ENCODE data around the gene REXO5.

Gene REXO5

GRCh38 chr16:20847550-20847949, 41.2 kb downstream of the REXO5 start:
- Histone ChIP-seq H3K4me3 (ENCODE audit: low read length) (no peak overlapping the region), H3K27me3 (ENCODE audit: control insufficient read depth, insufficient read depth, low read length) (no peaks in the 10 kb centered on the region), H3K9me3 (ENCODE audit: control insufficient read depth, insufficient read depth, low read length) (no peaks in the 10 kb centered on the region), H3K36me3 (ENCODE audit: control insufficient read depth, insufficient read depth, low read length) (no peaks in the 10 kb centered on the region; the same call in 1 of the 2 replicates), H3K4me1 (ENCODE audit: control insufficient read depth, insufficient read depth, low read length) (no peaks in the 10 kb centered on the region), H3K27ac (ENCODE audit: low read length) (no peak overlapping the region)
- WGBS (ENCODE audit: insufficient coverage, insufficient read length) = no CpG with 5 or more reads among the region's 2 CpGs
- no peak for DNase-seq (ENCODE audit: low read depth, low spot score)

DNA sequence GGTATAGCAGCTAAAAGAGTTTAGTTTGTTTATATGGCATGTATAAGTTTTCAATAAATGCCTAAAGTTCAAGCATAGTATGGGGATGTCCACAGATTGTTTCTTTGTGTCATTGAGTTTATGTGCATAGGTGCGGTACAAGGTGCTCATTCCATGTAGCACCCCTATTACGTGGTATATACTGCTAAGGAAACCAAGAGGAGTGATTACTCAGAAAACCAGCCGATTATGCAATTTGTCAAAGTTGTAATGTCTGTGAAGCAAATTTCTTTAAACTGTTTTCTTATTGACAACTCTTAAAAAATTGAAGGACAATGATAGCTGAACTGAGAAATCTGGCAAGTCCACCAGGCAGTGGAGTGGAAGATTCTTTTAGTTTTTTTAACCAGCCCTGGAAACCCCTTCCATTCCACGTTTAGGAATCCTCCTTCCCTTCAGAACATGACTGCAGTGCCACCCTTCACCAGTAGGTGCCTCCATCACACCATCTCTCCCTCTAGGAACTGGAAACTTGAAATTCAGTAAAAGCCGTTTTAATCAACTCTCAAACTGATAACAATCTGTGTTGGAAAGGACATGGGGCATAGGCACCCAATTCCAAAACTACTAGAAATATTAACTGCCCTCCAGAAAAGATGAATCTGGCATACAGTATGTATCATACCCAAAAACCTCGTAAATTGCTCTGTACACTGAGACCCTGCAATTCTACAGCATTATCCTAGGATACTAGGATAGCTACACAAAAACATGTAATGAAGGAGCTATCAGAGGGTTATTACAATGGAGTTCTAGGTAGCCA, 43.5 kb downstream of the REXO5 start:
- Histone ChIP-seq H3K27me3 (ENCODE audit: control insufficient read depth, insufficient read depth, low read length) (no peaks in the 10 kb centered on the region), H3K4me3 (ENCODE audit: low read length) (no peak overlapping the region), H3K27ac (ENCODE audit: low read length) (no peak overlapping the region), H3K9me3 (ENCODE audit: control insufficient read depth, insufficient read depth, low read length) (no peaks in the 10 kb centered on the region), H3K4me1 (ENCODE audit: control insufficient read depth, insufficient read depth, low read length) (no peaks in the 10 kb centered on the region), H3K36me3 (ENCODE audit: control insufficient read depth, insufficient read depth, low read length) (no peaks in the 10 kb centered on the region; the same call in 1 of the 2 replicates)
- WGBS (ENCODE audit: insufficient coverage, insufficient read length) = no CpG with 5 or more reads among the region's 6 CpGs
- peak; percentile 45 for DNase-seq (ENCODE audit: low read depth, low spot score)

DNA sequence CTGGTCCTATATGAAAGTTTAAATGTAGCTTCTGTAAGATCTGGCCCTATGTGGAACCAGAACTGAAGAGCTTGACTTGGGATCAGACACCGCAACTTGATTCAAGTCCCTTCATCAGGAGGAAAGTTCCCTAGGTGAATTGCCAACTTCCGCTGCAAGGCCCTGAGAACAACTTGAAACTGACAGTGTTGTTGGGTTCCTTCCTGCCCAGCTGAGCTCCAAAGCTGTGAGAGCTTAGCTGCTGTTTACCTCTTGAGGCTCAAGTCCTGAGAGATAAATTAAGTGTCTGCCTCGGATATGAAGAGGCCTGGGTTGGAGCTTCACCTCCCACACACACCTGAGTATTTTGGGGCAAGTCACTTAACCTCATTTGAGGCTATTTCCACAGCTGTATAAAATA, 44.7 kb downstream of the REXO5 start:
- H3K27ac ChIP-seq (ENCODE audit: low read length) = no peak overlapping the region
- no peaks in the 10 kb centered on the region for H3K27me3 ChIP-seq (ENCODE audit: control insufficient read depth, insufficient read depth, low read length)
- H3K4me1 ChIP-seq (ENCODE audit: control insufficient read depth, insufficient read depth, low read length) = no peaks in the 10 kb centered on the region
- H3K36me3 ChIP-seq (ENCODE audit: control insufficient read depth, insufficient read depth, low read length) = no peaks in the 10 kb centered on the region; the same call in 1 of the 2 replicates
- no peak overlapping the region for H3K4me3 ChIP-seq (ENCODE audit: low read length)
- no peaks in the 10 kb centered on the region for H3K9me3 ChIP-seq (ENCODE audit: control insufficient read depth, insufficient read depth, low read length)
- WGBS (ENCODE audit: insufficient coverage, insufficient read length) = no CpG with 5 or more reads among the region's 3 CpGs
- DNase-seq (ENCODE audit: low read depth, low spot score) = no peak

- H3K4me3 ChIP-seq (ENCODE audit: low read length) = no peak overlapping the region
- WGBS (ENCODE audit: insufficient coverage, insufficient read length) = no CpG with 5 or more reads among the region's 2 CpGs
- DNase-seq (ENCODE audit: low read depth, low spot score) = no peak
- H3K36me3 ChIP-seq (ENCODE audit: control insufficient read depth, insufficient read depth, low read length) = no peaks in the 10 kb centered on the region
- H3K27me3 ChIP-seq (ENCODE audit: control insufficient read depth, insufficient read depth, low read length) = no peaks in the 10 kb centered on the region
- no peak overlapping the region for H3K27ac ChIP-seq (ENCODE audit: low read length)
- no peaks in the 10 kb centered on the region for H3K9me3 ChIP-seq (ENCODE audit: control insufficient read depth, insufficient read depth, low read length)
- H3K4me1 ChIP-seq (ENCODE audit: control insufficient read depth, insufficient read depth, low read length) = no peaks in the 10 kb centered on the region
Observed at GRCh38 chr16:20851601-20852000, 45.3 kb downstream of the REXO5 start.

DNA sequence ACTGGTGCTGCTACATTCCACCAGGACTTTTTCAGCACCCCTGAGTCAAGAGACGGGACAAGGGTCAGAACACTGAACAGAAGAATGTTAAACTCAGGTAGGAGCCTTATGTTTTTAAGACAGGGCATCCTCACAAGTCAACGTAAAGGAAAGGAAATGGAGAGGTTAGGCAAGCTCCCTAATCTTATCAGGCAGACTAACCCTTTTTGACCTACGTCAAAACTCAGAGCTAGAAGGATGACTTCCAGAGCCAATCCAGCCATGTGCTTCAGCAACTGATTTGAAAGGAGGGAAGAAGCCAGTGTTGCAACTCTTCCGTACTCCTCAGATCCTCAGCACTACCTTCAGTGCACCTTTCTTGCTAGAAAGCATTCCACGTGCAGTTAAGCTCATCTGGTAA, 46.8 kb downstream of the REXO5 start:
- H3K4me1 ChIP-seq (ENCODE audit: control insufficient read depth, insufficient read depth, low read length) = no peaks in the 10 kb centered on the region
- no peak overlapping the region for H3K27ac ChIP-seq (ENCODE audit: low read length)
- H3K36me3 ChIP-seq (ENCODE audit: control insufficient read depth, insufficient read depth, low read length) = no peaks in the 10 kb centered on the region
- WGBS (ENCODE audit: insufficient coverage, insufficient read length) = no CpG with 5 or more reads among the region's 5 CpGs
- DNase-seq (ENCODE audit: low read depth, low spot score) = no peak
- no peak overlapping the region for H3K4me3 ChIP-seq (ENCODE audit: low read length)
- no peaks in the 10 kb centered on the region for H3K27me3 ChIP-seq (ENCODE audit: control insufficient read depth, insufficient read depth, low read length)
- H3K9me3 ChIP-seq (ENCODE audit: control insufficient read depth, insufficient read depth, low read length) = no peaks in the 10 kb centered on the region

- WGBS (ENCODE audit: insufficient coverage, insufficient read length) = no CpG with 5 or more reads among the region's 3 CpGs
- Histone ChIP-seq H3K4me1 (ENCODE audit: control insufficient read depth, insufficient read depth, low read length) (no peaks in the 10 kb centered on the region), H3K4me3 (ENCODE audit: low read length) (no peak overlapping the region), H3K9me3 (ENCODE audit: control insufficient read depth, insufficient read depth, low read length) (no peaks in the 10 kb centered on the region), H3K36me3 (ENCODE audit: control insufficient read depth, insufficient read depth, low read length) (no peaks in the 10 kb centered on the region), H3K27me3 (ENCODE audit: control insufficient read depth, insufficient read depth, low read length) (no peaks in the 10 kb centered on the region), H3K27ac (ENCODE audit: low read length) (no peak overlapping the region)
- no peak for DNase-seq (ENCODE audit: low read depth, low spot score)
Observed at GRCh38 chr16:20853981-20854620, 47.8 kb downstream of the REXO5 start.

- Histone ChIP-seq H3K27me3 (ENCODE audit: control insufficient read depth, insufficient read depth, low read length) (no peaks in the 10 kb centered on the region), H3K36me3 (ENCODE audit: control insufficient read depth, insufficient read depth, low read length) (no peaks in the 10 kb centered on the region), H3K9me3 (ENCODE audit: control insufficient read depth, insufficient read depth, low read length) (no peaks in the 10 kb centered on the region), H3K4me3 (ENCODE audit: low read length) (no peak overlapping the region), H3K4me1 (ENCODE audit: control insufficient read depth, insufficient read depth, low read length) (no peaks in the 10 kb centered on the region), H3K27ac (ENCODE audit: low read length) (no peak overlapping the region)
- no CpG with 5 or more reads among the region's 2 CpGs for WGBS (ENCODE audit: insufficient coverage, insufficient read length)
- no peak for DNase-seq (ENCODE audit: low read depth, low spot score)
Observed at GRCh38 chr16:20854963-20855362, 48.6 kb downstream of the REXO5 start.

DNA sequence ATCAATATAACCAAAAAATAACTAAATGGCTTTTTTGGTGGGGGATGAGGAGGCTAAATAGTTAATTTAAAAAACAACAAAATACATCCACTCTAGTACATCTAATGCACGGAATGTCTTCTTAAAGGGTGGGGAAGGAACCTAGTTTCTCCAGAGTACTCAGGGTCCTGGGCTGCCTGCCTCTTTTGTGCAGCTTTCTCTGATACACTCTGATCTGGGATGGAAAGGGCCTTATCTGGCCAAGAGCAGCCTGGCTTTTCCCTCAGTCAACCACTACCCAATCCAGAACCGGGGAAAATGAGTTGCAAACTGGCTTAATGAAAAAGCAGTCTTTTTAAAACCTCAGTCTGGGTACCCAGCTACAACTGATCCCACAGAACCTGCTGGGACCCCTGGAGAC, 51.0 kb downstream of the REXO5 start:
- no peaks in the 10 kb centered on the region for H3K27me3 ChIP-seq (ENCODE audit: control insufficient read depth, insufficient read depth, low read length)
- H3K9me3 ChIP-seq (ENCODE audit: control insufficient read depth, insufficient read depth, low read length) = no peaks in the 10 kb centered on the region
- H3K36me3 ChIP-seq (ENCODE audit: control insufficient read depth, insufficient read depth, low read length) = no peaks in the 10 kb centered on the region
- WGBS (ENCODE audit: insufficient coverage, insufficient read length) = no CpG with 5 or more reads among the region's 2 CpGs
- H3K4me3 ChIP-seq (ENCODE audit: low read length) = no peak overlapping the region
- no peak for DNase-seq (ENCODE audit: low read depth, low spot score)
- no peak overlapping the region for H3K27ac ChIP-seq (ENCODE audit: low read length)
- H3K4me1 ChIP-seq (ENCODE audit: control insufficient read depth, insufficient read depth, low read length) = no peaks in the 10 kb centered on the region

DNA sequence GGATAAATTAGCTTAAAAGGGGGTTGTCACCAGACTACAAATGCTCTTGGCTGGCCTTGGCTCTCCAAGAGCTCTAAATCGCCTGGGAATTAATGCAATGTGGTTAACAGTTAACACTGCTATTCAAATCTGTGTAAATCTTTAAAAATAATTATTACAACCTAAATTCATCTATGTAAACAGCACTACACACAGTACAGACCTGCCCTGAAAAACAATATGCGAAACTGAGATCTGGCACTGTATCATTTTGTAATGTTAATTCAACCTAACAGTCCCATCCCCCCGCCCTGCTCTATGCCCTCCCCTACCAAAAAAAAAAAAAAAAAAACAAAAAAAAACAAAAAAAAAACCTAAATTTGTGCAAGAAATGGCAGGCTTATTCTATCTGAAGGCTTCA, 52.9 kb downstream of the REXO5 start:
- Histone ChIP-seq H3K4me3 (ENCODE audit: low read length) (no peak overlapping the region), H3K9me3 (ENCODE audit: control insufficient read depth, insufficient read depth, low read length) (no peaks in the 10 kb centered on the region), H3K27ac (ENCODE audit: low read length) (no peak overlapping the region), H3K27me3 (ENCODE audit: control insufficient read depth, insufficient read depth, low read length) (no peaks in the 10 kb centered on the region), H3K36me3 (ENCODE audit: control insufficient read depth, insufficient read depth, low read length) (no peaks in the 10 kb centered on the region), H3K4me1 (ENCODE audit: control insufficient read depth, insufficient read depth, low read length) (peaks cover 2% of the 10 kb centered on the region; the same call in 1 of the 2 replicates)
- no CpG with 5 or more reads among the region's 3 CpGs for WGBS (ENCODE audit: insufficient coverage, insufficient read length)
- no peak for DNase-seq (ENCODE audit: low read depth, low spot score)

- Histone ChIP-seq H3K4me1 (ENCODE audit: control insufficient read depth, insufficient read depth, low read length) (peaks cover 2% of the 10 kb centered on the region; the same call in 1 of the 2 replicates), H3K27ac (ENCODE audit: low read length) (no peak overlapping the region), H3K27me3 (ENCODE audit: control insufficient read depth, insufficient read depth, low read length) (no peaks in the 10 kb centered on the region), H3K4me3 (ENCODE audit: low read length) (no peak overlapping the region), H3K9me3 (ENCODE audit: control insufficient read depth, insufficient read depth, low read length) (no peaks in the 10 kb centered on the region), H3K36me3 (ENCODE audit: control insufficient read depth, insufficient read depth, low read length) (no peaks in the 10 kb centered on the region)
- WGBS (ENCODE audit: insufficient coverage, insufficient read length) = no CpG with 5 or more reads among the region's 4 CpGs
- DNase-seq (ENCODE audit: low read depth, low spot score) = no peak
Observed at GRCh38 chr16:20859699-20860098, 53.4 kb downstream of the REXO5 start.

Measured in iPS DF 6.9 (cell line).